Prostate gland (tissue), 2 donors: Measurements from ENCODE around the gene ST8SIA6.

Experiments used
- POLR2AphosphoS5 ChIP-seq: sonication (generic); formaldehyde crosslinking; IDR thresholded peaks from one replicate; pipeline ENCODE4 v1.6.1; 2017; ENCODE audit warnings: antibody characterized with exemption
- TF ChIP-seq, protein P1 (sequence below), 4 experiments: fragments of 200-600 bp in 2 of 4; fragments of 450-650 bp in 2 of 4; sonication (generic) in 2 of 4; IDR thresholded peaks; 1 replicate in 3 of 4; 2 replicates in 1 of 4; pipeline ENCODE4 v1.5.1; 2016 to 2019; ENCODE audit warnings: antibody characterized with exemption in 4 of 4, mild to moderate bottlenecking in 2 of 4, moderate library complexity in 2 of 4

DNA sequence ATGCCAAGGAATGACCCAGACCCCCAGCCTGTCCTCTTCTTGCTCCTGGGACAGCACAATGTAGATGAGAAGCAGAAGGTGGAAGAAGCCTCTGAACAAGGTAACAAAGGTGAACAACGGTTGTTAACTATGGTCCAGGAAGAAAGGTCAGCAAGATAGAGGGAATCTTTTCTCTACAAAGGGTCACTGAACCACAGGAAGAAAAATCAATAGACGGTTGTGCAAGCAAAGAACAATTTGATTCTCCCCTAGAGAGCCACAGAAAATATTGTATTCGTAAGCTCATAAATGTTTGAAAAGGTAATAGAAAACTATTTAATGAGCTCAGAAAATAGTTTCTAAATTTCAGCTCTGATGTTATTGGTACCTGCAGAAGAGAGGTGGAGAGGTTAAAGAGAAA, 111.3 kb downstream of the ST8SIA6 start:
- TF ChIP-seq, protein P1, sequence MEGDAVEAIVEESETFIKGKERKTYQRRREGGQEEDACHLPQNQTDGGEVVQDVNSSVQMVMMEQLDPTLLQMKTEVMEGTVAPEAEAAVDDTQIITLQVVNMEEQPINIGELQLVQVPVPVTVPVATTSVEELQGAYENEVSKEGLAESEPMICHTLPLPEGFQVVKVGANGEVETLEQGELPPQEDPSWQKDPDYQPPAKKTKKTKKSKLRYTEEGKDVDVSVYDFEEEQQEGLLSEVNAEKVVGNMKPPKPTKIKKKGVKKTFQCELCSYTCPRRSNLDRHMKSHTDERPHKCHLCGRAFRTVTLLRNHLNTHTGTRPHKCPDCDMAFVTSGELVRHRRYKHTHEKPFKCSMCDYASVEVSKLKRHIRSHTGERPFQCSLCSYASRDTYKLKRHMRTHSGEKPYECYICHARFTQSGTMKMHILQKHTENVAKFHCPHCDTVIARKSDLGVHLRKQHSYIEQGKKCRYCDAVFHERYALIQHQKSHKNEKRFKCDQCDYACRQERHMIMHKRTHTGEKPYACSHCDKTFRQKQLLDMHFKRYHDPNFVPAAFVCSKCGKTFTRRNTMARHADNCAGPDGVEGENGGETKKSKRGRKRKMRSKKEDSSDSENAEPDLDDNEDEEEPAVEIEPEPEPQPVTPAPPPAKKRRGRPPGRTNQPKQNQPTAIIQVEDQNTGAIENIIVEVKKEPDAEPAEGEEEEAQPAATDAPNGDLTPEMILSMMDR (IDR thresholded peaks at IDR 0.05) = no peak
- no peak for TF ChIP-seq POLR2AphosphoS5
